ENCODE data around the gene LRP3. TPM values are rescaled to one million over a fixed set of nuclear protein-coding genes. Genes with fewer than 3 reads are reported as not detected.

The LRP3 gene
- total and polyA plus RNA-seq, 2 of the 13 experiments (the other 11 are each of a cell fraction or from before 2014, with no cell fraction given): 17.6 to 51.6 TPM

- Histone ChIP-seq H3K27me3 (ENCODE audit: control insufficient read depth in 1 of 2, insufficient read depth in 2 of 2, low read length in 2 of 2) (peaks cover 11 to 20% of the 10 kb centered on the region in 2 experiments), H2AFZ (ENCODE audit: low read length) (no peak overlapping the region), H3K79me2 (ENCODE audit: insufficient read depth, low read length) (no peaks in the 10 kb centered on the region), H3K9ac (ENCODE audit: insufficient read depth, low read depth, low read length) (no peak overlapping the region), H3K27ac (ENCODE audit: extremely low read length, insufficient read depth, low read length) (no peak overlapping the region), H3K9me3 (ENCODE audit: low read length) (peaks cover 20% of the 10 kb centered on the region), H4K20me1 (ENCODE audit: insufficient read depth, low read length) (no peaks in the 10 kb centered on the region), H3K4me2 (ENCODE audit: low read depth, low read length) (peak overlapping the region; percentile 65), H3K4me3 (replicated peaks in 1 of 3; ENCODE audit: insufficient read depth in 1 of 3, low read depth in 2 of 3, low read length in 3 of 3) (peak overlapping the region in 1 of 3 experiments; percentile 44; a peak in 1 of 6 replicates), H3K4me1 (ENCODE audit: insufficient read depth, low read length) (peaks cover 51% of the 10 kb centered on the region), H3K36me3 (replicated peaks in 1 of 2; ENCODE audit: control insufficient read depth in 1 of 2, insufficient read depth in 2 of 2, low read length in 2 of 2) (no peaks in the 10 kb centered on the region)
- ChIA-PET POLR2A (no interaction called here), CTCF (ENCODE audit: low intra/inter-chr PET ratio, low total read pairs) (no interaction called here)
- intact Hi-C loops (cut with micrococcal nuclease; ENCODE audit: unreplicated experiment): no loop called here
- in situ Hi-C loops (cut with HindIII; ENCODE audit: extremely low pct_ligation_motif_present, low pct_unique_long_range_greater_than_20kb): no loop called here
- DNase-seq (ENCODE audit: low spot score) (no peak), FAIRE-seq (no peak), ATAC-seq (peak; percentile 27)
- BruUV-seq (replicated peaks): no TSS peak
- WGBS (ENCODE audit: low lambda C conversion rate): 86% methylated on average over 4 of the region's 18 CpGs
- TF ChIP-seq ZEB1 (IDR thresholded peaks at IDR 0.05; ENCODE audit: insufficient replicate concordance, low read depth): no peak
- 0 out of 2 replicates have a peak, but pooled peaks have one; percentile 31 for TF ChIP-seq ZMYM4 (CRISPR knock-in tag; IDR thresholded peaks at IDR 0.05)
- TF ChIP-seq ZNF274 (CRISPR knock-in tag; IDR thresholded peaks at IDR 0.05): no peak
- no peak for TF ChIP-seq ZNF224 (CRISPR knock-in tag; IDR thresholded peaks at IDR 0.05)
- no peak for TF ChIP-seq ZNF160 (CRISPR knock-in tag; IDR thresholded peaks at IDR 0.05)
- TF ChIP-seq SP4 (CRISPR knock-in tag; IDR thresholded peaks at IDR 0.05): no peak
- no peak for TF ChIP-seq TCF12 (IDR thresholded peaks at IDR 0.05)
- TF ChIP-seq TCF12 (CRISPR knock-in tag; IDR thresholded peaks at IDR 0.05): no peak
- TF ChIP-seq KDM1A (CRISPR knock-in tag; IDR thresholded peaks at IDR 0.05): peak; percentile 17; the same call in 1 of the 2 replicates
- TF ChIP-seq NCOR1 (IDR thresholded peaks at IDR 0.05; ENCODE audit: borderline replicate concordance, low read length): no peak
- 0 out of 2 replicates have a peak, but pooled peaks have one; percentile 19 for TF ChIP-seq BCL6 (CRISPR knock-in tag; IDR thresholded peaks at IDR 0.05)
- TF ChIP-seq ZNF761 (CRISPR knock-in tag; conservative IDR thresholded peaks at IDR 0.05): no peak
- TF ChIP-seq ZNF850 (CRISPR knock-in tag; conservative IDR thresholded peaks at IDR 0.05): no peak
- no peak for TF ChIP-seq ZNF724P (CRISPR knock-in tag; IDR thresholded peaks at IDR 0.05; ENCODE audit: borderline replicate concordance)
- TF ChIP-seq PHF8 (CRISPR knock-in tag; IDR thresholded peaks at IDR 0.05): peak; percentile 14; the same call in 1 of the 2 replicates
- TF ChIP-seq CEBPB (IDR thresholded peaks at IDR 0.05; ENCODE audit: borderline replicate concordance, low read depth, low read length): no peak
- no peak for TF ChIP-seq HNF1B (CRISPR knock-in tag; IDR thresholded peaks at IDR 0.05)
- no peak for TF ChIP-seq MAF1 (CRISPR knock-in tag; IDR thresholded peaks at IDR 0.05; ENCODE audit: borderline replicate concordance)
- no peak for TF ChIP-seq SRY (CRISPR knock-in tag; IDR thresholded peaks at IDR 0.05)
- no peak for TF ChIP-seq ZNF792 (CRISPR knock-in tag; IDR thresholded peaks at IDR 0.05)
- peak; percentile 91 for TF ChIP-seq ZBTB7B (CRISPR knock-in tag; IDR thresholded peaks at IDR 0.05)
- TF ChIP-seq, protein P1, sequence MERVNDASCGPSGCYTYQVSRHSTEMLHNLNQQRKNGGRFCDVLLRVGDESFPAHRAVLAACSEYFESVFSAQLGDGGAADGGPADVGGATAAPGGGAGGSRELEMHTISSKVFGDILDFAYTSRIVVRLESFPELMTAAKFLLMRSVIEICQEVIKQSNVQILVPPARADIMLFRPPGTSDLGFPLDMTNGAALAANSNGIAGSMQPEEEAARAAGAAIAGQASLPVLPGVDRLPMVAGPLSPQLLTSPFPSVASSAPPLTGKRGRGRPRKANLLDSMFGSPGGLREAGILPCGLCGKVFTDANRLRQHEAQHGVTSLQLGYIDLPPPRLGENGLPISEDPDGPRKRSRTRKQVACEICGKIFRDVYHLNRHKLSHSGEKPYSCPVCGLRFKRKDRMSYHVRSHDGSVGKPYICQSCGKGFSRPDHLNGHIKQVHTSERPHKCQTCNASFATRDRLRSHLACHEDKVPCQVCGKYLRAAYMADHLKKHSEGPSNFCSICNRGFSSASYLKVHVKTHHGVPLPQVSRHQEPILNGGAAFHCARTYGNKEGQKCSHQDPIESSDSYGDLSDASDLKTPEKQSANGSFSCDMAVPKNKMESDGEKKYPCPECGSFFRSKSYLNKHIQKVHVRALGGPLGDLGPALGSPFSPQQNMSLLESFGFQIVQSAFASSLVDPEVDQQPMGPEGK (CRISPR knock-in tag; IDR thresholded peaks at IDR 0.05): peak; percentile 71
- no peak for TF ChIP-seq RFX1 (IDR thresholded peaks at IDR 0.05)
Measured at GRCh38 chr19:33224694-33225457, 30.7 kb downstream of the LRP3 start.
